Fibroblast of lung (primary cell): ENCODE results near the gene NHLRC1. TPM values are rescaled to one million over a fixed set of nuclear protein-coding genes. Genes with fewer than 3 reads are reported as not detected.

Experiments used
- DNase-seq, 2 donors: peaks; one replicate each; pipeline versions ENCODE4 v3.0.0 to v3.0.0-alpha.2; 2010; ENCODE audit warnings: low read depth in 2 of 2
- H2AFZ ChIP-seq: 2 replicates; pipeline ENCODE4 v1.5.1; 2012; ENCODE audit warnings: low read length, control low read depth, inconsistent platforms
- H3K27ac ChIP-seq: 2 replicates; pipeline ENCODE4 v1.5.1; 2011; ENCODE audit warnings: low read length, control low read depth; ENCODE audit not compliant: insufficient read depth
- H3K27me3 ChIP-seq: 2 replicates; pipeline ENCODE4 v1.5.1; 2011; ENCODE audit warnings: mild to moderate bottlenecking, low read length; ENCODE audit not compliant: control insufficient read depth, insufficient read depth
- H3K36me3 ChIP-seq: 2 replicates; pipeline ENCODE4 v1.5.1; 2011; ENCODE audit warnings: low read length; ENCODE audit not compliant: control insufficient read depth, insufficient read depth
- H3K4me1 ChIP-seq: 2 replicates; pipeline ENCODE4 v1.5.1; 2011; ENCODE audit warnings: low read length; ENCODE audit not compliant: control insufficient read depth, insufficient read depth; ENCODE audit errors: extremely low read depth
- H3K4me2 ChIP-seq: 2 replicates; pipeline ENCODE4 v1.5.1; 2011; ENCODE audit warnings: low read length, control low read depth; ENCODE audit not compliant: insufficient read depth; ENCODE audit errors: extremely low read depth
- H3K4me3 ChIP-seq, 4 experiments: fragments of 200-600 bp in 1 of 4; sonication (generic) in 1 of 4; replicated peaks in 1 of 4; 2 replicates each; pipeline ENCODE4 v1.5.1; 2011 to 2016; ENCODE audit warnings: low read length in 4 of 4, low read depth in 3 of 4, mild to moderate bottlenecking in 3 of 4, control low read depth in 2 of 4, inconsistent platforms in 1 of 4, mixed read lengths in 1 of 4; ENCODE audit not compliant: insufficient read depth in 1 of 4; ENCODE audit errors: control extremely low read depth in 1 of 4
- H3K79me2 ChIP-seq: 2 replicates; pipeline ENCODE4 v1.5.1; 2012; ENCODE audit warnings: mild to moderate bottlenecking, low read length, inconsistent platforms; ENCODE audit not compliant: control insufficient read depth, insufficient read depth
- H3K9ac ChIP-seq: 2 replicates; pipeline ENCODE4 v1.5.1; 2011; ENCODE audit warnings: mild to moderate bottlenecking, low read length, control low read depth; ENCODE audit not compliant: insufficient read depth
- H3K9me3 ChIP-seq: 2 replicates; pipeline ENCODE4 v1.5.1; 2012; ENCODE audit warnings: low read depth, low read length; ENCODE audit not compliant: control insufficient read depth, insufficient read depth
- H4K20me1 ChIP-seq: 2 replicates; pipeline ENCODE4 v1.5.1; 2011; ENCODE audit warnings: low read length; ENCODE audit not compliant: control insufficient read depth, insufficient read depth; ENCODE audit errors: extremely low read depth
- EZH2 ChIP-seq: IDR thresholded peaks from 2 replicates; pipeline ENCODE4 v1.5.1; 2012; ENCODE audit warnings: low read length, control low read depth, mild to moderate bottlenecking; ENCODE audit errors: missing control alignments
- polyA plus RNA-seq, 2 donors: library from polyadenylated mRNA; depleted of rRNA in 1 of 2; stranded (reverse) in 1 of 2; unstranded in 1 of 2; fragments of >200 nt; gene quantifications; 2 replicates each; pipeline ENCODE4 v1.2.1, GENCODE V29; 2011 to 2012; ENCODE audit warnings: missing spikeins in 1 of 2
- total RNA-seq: library from RNA; depleted of rRNA; stranded (reverse); fragments of >200 nt; gene quantifications from 2 replicates; pipeline ENCODE4 v1.2.1, GENCODE V29; 2014
- TF ChIP-seq, protein P1 (sequence below), 2 donors: IDR thresholded peaks in 1 of 2; conservative IDR thresholded peaks in 1 of 2; 1 replicate in 1 of 2; 2 replicates in 1 of 2; pipeline ENCODE4 v1.5.1; 2011 to 2012; ENCODE audit warnings: low read length in 2 of 2, control low read depth in 1 of 2, inconsistent platforms in 1 of 2, low read depth in 1 of 2, mild to moderate bottlenecking in 1 of 2

The NHLRC1 gene
- total and polyA plus RNA-seq, 2 donors (not counting 1 experiment from before 2014, with no cell fraction given): 1.1 to 3.5 TPM

DNA sequence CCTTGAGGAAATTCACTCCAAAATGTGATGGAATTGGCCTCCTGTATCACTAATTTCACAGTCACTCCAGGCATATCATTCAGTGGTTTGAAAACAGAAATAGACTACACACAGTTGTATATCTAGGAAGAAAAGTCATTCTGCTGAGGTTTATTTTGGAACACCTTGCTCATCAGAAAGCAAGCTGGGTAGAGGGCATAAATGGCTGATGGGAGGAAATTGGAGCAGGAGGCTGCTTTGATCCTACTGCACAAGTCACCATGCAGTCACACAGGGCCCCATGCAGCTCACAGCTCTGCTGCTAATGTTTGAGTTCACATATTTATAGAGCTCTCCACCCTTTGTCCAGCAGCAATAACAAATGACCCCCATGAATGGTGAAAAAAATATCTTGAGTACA lies 12.3 kb downstream of the NHLRC1 start:
- no peak overlapping the region for H3K4me3 ChIP-seq
- no peak overlapping the region for H3K27ac ChIP-seq
- H3K9me3 ChIP-seq: no peaks in the 10 kb centered on the region
- TF ChIP-seq, protein P1, sequence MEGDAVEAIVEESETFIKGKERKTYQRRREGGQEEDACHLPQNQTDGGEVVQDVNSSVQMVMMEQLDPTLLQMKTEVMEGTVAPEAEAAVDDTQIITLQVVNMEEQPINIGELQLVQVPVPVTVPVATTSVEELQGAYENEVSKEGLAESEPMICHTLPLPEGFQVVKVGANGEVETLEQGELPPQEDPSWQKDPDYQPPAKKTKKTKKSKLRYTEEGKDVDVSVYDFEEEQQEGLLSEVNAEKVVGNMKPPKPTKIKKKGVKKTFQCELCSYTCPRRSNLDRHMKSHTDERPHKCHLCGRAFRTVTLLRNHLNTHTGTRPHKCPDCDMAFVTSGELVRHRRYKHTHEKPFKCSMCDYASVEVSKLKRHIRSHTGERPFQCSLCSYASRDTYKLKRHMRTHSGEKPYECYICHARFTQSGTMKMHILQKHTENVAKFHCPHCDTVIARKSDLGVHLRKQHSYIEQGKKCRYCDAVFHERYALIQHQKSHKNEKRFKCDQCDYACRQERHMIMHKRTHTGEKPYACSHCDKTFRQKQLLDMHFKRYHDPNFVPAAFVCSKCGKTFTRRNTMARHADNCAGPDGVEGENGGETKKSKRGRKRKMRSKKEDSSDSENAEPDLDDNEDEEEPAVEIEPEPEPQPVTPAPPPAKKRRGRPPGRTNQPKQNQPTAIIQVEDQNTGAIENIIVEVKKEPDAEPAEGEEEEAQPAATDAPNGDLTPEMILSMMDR (conservative IDR thresholded peaks at IDR 0.05 in 1 of 2, IDR thresholded peaks at IDR 0.05 in 1 of 2; ENCODE audit: low read depth in 1 of 2, low read length in 2 of 2): no peak
- no peak for TF ChIP-seq EZH2
- H4K20me1 ChIP-seq: no peaks in the 10 kb centered on the region
- DNase-seq: no peak
- no peaks in the 10 kb centered on the region for H3K79me2 ChIP-seq
- no peaks in the 10 kb centered on the region for H3K27me3 ChIP-seq
- no peak overlapping the region for H3K4me2 ChIP-seq
- no peak overlapping the region for H3K9ac ChIP-seq
- no peaks in the 10 kb centered on the region for H3K4me1 ChIP-seq
- H3K36me3 ChIP-seq: no peaks in the 10 kb centered on the region
- no peak overlapping the region for H2AFZ ChIP-seq

DNA sequence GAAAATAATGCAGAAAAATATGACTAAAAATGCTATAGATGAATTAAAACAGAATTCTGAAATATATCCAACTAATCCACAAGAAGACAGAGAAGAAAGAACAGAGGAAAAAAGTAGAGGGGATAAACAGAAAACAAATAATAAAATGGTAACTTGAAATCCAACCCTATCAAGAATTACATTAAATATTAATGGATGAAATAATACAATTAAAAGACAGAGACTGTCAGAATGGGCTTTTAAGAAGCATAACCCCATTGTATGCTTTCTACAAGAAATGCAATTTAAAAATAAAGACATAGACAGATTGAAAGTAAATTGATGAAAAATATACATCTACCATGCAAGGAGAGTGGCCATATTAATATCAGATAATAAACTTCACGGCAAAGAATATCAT lies 15.4 kb downstream of the NHLRC1 start:
- TF ChIP-seq EZH2: no peak
- TF ChIP-seq, protein P1 (conservative IDR thresholded peaks at IDR 0.05 in 1 of 2, IDR thresholded peaks at IDR 0.05 in 1 of 2; ENCODE audit: low read depth in 1 of 2, low read length in 2 of 2): no peak
- H3K9ac ChIP-seq: no peak overlapping the region

DNA sequence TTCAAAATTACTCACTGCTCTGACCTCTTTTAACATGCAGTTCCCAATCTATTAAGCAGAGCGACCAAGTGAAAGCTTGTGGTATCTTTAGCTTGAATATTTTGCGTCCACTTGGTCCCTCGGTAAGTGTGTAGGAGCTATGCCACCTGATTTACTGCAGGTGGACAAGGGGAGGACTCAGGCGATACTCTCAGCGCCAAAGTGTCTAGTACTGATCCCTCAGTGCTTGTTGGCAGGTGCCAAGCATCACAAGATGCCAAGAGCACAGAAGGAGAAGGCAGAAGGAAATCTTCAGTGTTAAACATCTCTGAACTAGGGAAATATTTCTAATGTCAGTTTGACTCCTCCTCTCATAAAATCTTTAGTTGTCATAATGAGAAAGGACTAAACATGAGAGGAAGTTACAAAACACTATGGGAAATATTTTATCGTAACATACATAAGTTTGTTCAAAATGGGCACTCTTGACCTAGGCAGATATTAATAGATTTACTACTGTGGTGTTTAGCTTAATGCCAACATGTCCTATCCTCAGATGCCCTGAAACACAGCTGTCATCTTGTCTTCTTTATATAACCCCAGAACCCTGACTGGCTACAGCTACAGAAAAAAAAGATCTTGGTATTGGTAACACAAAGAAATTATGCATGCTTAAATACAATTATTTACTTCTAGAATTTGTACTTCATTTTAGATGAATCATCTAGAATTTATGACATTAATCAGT lies 19.5 kb downstream of the NHLRC1 start:
- H3K4me1 ChIP-seq: no peaks in the 10 kb centered on the region
- DNase-seq: no peak
- no peaks in the 10 kb centered on the region for H3K79me2 ChIP-seq
- no peak overlapping the region for H3K9ac ChIP-seq
- no peaks in the 10 kb centered on the region for H3K9me3 ChIP-seq
- no peak overlapping the region for H3K4me3 ChIP-seq
- H3K36me3 ChIP-seq: no peaks in the 10 kb centered on the region
- no peak overlapping the region for H3K27ac ChIP-seq
- no peak overlapping the region for H3K4me2 ChIP-seq
- TF ChIP-seq, protein P1 (conservative IDR thresholded peaks at IDR 0.05 in 1 of 2, IDR thresholded peaks at IDR 0.05 in 1 of 2; ENCODE audit: low read depth in 1 of 2, low read length in 2 of 2): no peak
- no peak for TF ChIP-seq EZH2
- no peaks in the 10 kb centered on the region for H3K27me3 ChIP-seq
- no peaks in the 10 kb centered on the region for H4K20me1 ChIP-seq
- H2AFZ ChIP-seq: no peak overlapping the region

More for the DNA sequence above, 15.4 kb downstream of the NHLRC1 start:
- Histone ChIP-seq H3K79me2 (no peaks in the 10 kb centered on the region), H4K20me1 (no peaks in the 10 kb centered on the region), H3K4me2 (no peak overlapping the region), H2AFZ (no peak overlapping the region), H3K27ac (no peak overlapping the region), H3K4me1 (no peaks in the 10 kb centered on the region), H3K9me3 (no peaks in the 10 kb centered on the region), H3K4me3 (no peak overlapping the region), H3K36me3 (no peaks in the 10 kb centered on the region), H3K27me3 (no peaks in the 10 kb centered on the region)
- no peak for DNase-seq
